NCI-H2227 (cell line): ENCODE measurements around the gene HMOX1.

Experiments used
- DNase-seq: peaks from one replicate; lab custom pipeline; 2025; ENCODE audit not compliant: unreplicated experiment; lab: John Stamatoyannopoulos, UW

The HMOX1 gene

GRCh38 chr22:35380537-35381423 lies at the start of gene HMOX1:
HMOX1 (plus strand) TSS chr22:35381096; CDS start chr22:35381174, 78 bp downstream.
- peak; percentile 87 for DNase-seq

GRCh38 chr22:35332278-35332677 lies 48.6 kb upstream of the HMOX1 start:
- no peak for DNase-seq

GRCh38 chr22:35333220-35333619 lies 47.7 kb upstream of the HMOX1 start:
- DNase-seq = no peak

GRCh38 chr22:35334004-35334403 lies 46.9 kb upstream of the HMOX1 start:
- DNase-seq = no peak

GRCh38 chr22:35335468-35335867 lies 45.4 kb upstream of the HMOX1 start:
- no peak for DNase-seq

- no peak for DNase-seq
Measured at GRCh38 chr22:35335936-35336781, 44.7 kb upstream of the HMOX1 start.

- no peak for DNase-seq
Measured at GRCh38 chr22:35337932-35338331, 43.0 kb upstream of the HMOX1 start.

- no peak for DNase-seq
Measured at GRCh38 chr22:35341090-35341874, 39.6 kb upstream of the HMOX1 start.

- DNase-seq = no peak
Measured at GRCh38 chr22:35342390-35342789, 38.5 kb upstream of the HMOX1 start.

- DNase-seq = no peak
Measured at GRCh38 chr22:35343664-35344550, 37.0 kb upstream of the HMOX1 start.

GRCh38 chr22:35344956-35345690 lies 35.8 kb upstream of the HMOX1 start:
- no peak for DNase-seq

GRCh38 chr22:35345808-35346505 lies 34.9 kb upstream of the HMOX1 start:
- no peak for DNase-seq

- DNase-seq = no peak
Measured at GRCh38 chr22:35346596-35347220, 34.2 kb upstream of the HMOX1 start.

- no peak for DNase-seq
Measured at GRCh38 chr22:35347462-35347861, 33.4 kb upstream of the HMOX1 start.

GRCh38 chr22:35348026-35348590 lies 32.8 kb upstream of the HMOX1 start:
- DNase-seq = no peak

GRCh38 chr22:35348703-35349102 lies 32.2 kb upstream of the HMOX1 start:
- no peak for DNase-seq

- DNase-seq = no peak
Measured at GRCh38 chr22:35349368-35349703, 31.6 kb upstream of the HMOX1 start.
